NCI-H748 treated with DMSO at 0.1 percent for 48 hours (cell line): Measurements from ENCODE around the gene ASCC3.
"Not testable (repeated sequence)": the region's sequence is repeated elsewhere in the genome, so short reads cannot be mapped to it uniquely, and the experiment has no call there.

ENCODE experiments used
- DNase-seq: peaks from one replicate; lab custom pipeline; 2025; lab: John Stamatoyannopoulos, UW

The ASCC3 gene

DNA sequence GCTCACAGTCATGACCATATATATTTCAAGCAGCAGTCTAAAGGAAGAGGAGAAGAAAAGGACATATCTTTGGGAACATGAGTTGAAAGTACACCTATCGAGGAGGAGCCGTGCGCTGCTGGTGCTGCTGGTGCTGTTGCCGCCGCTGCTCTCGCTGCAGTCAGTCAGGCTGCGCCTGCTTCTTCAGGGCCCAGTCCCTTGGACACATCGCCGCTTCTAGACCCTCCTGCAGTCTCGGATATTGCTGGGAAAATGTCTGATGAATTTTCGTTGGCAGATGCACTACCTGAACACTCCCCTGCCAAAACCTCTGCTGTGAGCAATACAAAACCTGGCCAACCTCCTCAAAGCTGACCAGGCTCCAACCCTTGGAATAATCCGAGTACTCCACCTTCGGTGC lies 8.2 kb upstream of the ASCC3 start:
- no peak for DNase-seq

DNA sequence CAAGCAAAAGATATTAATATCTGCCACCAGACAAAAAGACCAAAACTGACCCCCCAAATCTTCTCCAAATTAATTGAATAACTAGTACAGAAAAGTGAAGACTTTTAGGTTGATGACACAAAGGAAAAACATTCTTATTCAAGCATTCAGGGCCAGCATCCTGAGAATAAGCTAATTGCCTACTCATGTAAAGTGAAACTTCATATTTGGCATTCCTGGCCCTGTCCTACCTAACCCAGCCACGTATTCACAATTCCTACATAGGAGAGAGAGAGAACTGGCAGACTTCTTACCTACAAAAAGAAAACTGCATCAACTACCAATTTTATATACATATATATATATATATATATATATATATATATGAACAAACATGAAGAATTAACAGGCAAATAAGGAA lies 4.9 kb upstream of the ASCC3 start:
- DNase-seq, result no peak

DNA sequence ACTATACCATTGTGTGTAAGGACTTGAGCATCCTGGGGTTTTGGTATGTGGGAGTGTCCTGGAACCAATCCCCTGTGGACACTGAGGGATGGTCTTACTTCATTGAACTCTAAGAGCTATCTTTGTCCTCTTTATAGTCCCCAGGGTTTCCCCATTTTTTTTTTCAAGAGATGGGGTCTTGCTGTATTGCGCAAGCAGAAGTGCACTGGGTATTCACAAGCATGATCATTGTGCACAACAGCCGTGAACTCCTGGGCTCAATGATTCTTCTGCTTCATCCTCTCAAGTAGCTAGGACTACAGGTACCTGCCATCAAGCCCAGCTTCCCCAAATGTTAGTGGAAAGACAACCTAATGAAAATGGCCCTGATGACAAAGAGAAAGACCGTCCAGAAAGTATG lies 2.2 kb upstream of the ASCC3 start:
- no peak for DNase-seq

DNA sequence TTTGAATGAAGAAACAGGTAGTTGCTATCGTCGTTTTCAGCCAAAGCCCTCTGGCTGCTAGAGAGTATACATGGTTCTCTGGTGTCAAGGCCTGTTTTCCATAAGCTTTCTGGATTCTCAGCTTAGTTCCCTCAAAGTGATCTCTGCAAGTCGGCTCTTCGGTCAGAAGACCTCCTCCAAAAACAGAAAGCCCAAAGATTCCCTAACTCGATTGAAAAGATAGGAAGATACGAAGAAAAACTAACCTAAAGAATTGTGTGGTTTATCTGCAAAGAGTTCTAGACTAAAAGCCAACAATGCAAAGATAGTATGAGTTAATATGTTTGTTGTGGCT lies 545 bp upstream of the ASCC3 start:
- no peak for DNase-seq

DNA sequence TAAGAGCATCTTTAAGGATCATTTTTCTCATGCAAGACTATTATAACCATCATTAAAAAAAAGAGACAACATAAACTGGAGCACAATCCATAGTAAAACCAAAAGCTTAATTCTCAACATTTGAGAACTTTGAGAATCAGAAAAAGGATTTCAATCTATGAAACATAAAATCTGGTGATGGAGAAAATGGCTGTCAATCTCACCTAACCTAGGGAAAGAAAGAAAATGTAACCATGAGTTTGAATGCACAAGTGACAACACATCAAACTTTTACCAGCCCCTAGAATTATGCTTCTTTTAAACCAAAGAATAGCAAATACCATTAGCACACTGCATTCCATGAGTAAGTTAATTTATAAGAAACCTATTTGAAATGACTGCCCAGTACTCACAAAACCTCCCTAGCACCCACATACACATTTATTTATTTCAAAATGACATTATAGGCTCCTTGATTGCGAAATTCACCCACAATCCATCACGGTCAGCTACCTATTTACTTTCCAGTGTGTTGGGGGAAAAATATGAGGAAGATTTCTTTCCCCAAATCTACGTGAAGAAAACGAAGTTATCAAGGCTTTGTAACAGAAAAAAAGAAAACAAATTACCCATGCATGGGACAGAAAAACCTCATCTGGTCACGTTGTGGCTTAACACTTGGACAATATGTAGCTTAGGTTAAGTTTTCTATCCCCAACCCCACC lies 828 bp downstream of the ASCC3 start:
- DNase-seq, result no peak

DNA sequence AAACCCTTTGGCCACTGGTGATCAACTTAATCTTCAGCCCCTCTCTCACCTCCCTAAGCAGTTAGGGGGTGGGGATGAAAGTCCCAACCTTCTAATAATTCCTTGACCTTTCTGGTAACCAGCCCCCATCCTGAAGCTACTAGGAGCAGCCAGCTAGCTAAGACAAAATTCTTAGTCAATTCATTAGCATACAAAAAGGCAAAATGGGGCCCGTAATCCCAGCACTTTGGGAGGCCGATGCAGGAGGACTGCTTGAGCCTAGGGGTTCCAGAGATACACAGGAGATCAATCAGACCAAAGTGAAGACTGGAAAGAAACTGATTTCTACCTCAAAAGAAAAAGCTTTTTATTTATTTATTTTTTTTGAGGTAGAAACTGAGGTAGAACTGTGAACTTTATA lies 1.8 kb downstream of the ASCC3 start:
- no peak for DNase-seq

DNA sequence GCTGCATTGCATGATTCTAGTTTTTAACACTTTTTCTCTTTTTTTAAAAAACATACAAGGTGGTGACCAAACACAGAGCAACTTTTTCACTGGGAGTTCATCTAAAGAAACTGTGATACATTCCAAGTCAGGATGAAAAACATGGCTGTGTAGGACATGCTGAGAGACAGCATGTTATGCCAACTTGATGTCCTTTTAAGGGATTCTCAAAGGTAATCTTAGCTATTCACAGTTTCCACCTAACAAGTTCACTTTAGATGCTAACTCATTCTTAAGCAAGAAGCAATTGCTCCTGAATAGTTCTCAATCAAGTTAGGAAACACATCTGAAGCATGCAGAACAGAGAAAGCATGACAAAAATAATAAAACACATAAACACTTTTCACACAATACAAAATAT lies 3.3 kb downstream of the ASCC3 start:
- no peak for DNase-seq

DNA sequence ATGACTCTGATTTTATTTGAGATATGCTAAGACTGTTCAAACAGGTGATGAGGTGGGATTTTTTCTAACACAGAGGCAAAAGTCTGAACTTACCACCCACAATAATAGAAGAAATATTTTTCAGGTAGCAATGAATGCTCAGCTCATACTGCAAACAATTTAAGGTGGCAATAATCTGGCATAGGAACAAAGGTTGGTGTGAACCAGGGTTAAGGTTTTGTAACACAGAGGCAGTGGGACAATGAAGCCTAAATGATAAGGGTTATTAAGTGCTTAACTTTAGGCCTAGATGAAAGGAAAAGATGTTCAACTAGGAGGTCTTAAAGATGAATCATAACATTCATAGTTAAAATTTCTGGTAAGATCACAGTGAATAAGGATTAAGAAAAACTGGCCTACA lies 4.9 kb downstream of the ASCC3 start:
- DNase-seq, result no peak

DNA sequence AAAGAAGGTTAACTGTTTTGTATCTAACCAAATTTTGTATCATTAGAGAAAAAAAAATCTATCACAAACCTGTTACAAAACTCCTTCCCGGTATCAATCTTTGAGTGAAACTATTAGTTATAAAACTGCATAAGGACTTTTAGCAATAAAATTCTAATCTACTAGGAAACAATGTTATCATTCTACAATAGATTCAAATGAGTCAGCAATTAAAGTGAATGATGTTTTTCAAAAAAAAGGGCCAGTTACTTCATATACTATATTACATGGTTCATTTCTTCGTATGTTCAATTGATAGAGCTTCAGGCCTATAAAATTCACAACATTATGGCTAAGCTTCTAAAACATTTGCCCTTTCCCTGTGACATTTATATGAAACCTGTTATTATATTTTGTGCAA lies 15.6 kb downstream of the ASCC3 start:
- DNase-seq, result no peak

DNA sequence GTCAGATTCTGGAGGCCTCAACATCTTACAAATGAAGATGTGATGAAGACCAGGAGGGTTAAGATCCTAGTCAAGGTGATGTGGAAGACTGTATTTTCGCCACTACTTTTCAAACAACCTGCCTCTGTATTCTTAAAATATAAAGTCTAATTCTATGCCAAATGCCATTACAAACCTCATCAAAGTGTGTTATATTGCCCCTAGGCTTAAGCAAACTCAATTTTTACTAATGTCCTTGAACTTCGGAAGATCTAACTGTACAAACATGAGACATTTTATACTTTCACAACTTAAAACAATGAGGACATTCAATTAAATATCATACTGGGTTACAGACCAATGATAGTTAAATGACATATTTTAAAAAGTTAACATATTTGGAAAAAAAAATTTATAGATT lies 19.1 kb downstream of the ASCC3 start:
- no peak for DNase-seq

DNA sequence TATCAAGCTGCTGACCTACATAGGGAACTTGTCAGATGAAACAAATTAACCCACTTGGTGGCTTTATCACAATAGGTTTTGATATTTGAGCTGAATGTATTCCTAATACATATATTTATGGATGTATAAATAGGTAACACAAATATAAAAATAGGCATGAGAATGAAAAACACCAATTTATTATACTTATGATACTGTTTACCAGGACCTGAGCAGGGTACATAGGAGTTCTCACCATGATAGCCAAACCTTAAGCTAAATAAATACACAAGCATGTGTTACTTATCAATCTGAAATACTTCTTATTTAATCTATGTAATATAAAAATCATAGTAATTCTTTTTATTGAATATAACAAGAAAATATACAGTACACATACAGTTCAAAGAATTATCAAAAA lies 25.0 kb downstream of the ASCC3 start:
- DNase-seq, result no peak

DNA sequence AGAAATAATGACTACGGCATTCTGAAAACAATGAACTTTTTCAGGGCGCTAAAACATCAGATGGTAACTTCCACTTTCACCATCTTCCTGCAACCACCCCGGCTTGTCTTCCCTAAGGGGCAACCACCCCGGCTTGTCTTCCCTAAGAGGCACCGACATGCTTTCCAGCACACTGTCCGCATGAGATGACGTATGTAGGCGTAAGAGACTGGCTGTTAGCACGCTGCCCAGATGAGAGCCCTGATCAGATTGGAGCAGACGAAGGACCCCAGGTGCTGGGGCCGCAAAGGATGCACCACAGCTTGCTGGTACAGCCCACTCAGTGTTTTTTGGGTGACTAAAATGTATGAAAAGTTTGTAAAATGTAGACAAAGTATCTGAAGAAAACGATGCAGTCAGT lies 29.3 kb downstream of the ASCC3 start:
- DNase-seq, result no peak

DNA sequence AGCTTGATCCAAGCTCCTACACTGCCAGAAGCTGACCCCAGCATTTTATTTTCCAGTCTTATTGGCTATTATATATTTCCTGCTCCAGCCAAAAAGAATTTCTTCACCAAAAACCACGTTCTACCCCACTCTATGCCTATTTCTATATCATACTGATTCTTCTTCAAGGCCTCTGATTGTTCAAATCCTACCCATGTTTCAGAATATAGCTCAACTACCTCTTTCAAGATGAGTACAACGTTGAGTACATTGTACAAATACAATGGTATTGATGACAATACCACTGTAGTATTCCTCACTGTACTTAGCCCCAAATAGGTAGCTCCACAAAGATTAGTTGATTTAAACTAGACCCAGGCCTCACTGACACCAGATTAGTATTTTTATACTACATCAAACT lies 31.0 kb downstream of the ASCC3 start:
- no peak for DNase-seq

DNA sequence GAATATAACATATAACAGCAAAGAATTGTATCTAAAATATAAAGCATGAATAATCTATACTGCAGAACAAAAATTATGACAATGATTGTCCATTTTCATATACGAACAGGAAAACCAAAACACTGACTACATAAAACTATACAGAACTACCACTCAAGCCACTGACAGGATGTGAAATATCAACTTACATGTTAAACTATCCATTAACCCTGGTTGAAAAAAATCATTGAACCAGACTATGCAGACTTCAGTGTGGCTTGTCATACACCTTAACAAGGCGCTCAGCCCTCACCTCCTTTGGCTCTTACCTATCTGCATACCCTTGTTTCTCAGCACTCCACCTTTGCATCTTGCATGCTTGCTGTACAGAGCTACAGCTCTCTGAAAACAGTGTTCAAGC lies 34.9 kb downstream of the ASCC3 start:
- DNase-seq, result peak; percentile 19

DNA sequence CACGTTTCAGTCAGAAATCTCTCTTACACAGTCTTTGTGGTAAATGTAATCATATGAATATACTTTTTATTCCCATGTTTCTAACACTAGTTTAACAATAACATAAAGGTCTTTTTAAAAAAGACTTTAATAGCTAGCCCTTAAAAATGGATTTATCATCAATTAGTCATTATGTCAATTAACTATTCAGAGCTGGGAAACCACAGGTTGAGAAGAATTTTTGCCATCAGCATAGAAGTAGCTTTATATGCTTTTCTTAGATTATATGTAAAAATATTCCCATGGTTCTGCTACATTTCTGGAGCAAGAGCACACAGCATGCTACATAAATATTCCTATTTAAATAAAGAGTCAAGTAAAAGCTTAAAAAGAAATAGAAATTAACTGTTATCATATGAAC lies 35.5 kb downstream of the ASCC3 start:
- no peak for DNase-seq

DNA sequence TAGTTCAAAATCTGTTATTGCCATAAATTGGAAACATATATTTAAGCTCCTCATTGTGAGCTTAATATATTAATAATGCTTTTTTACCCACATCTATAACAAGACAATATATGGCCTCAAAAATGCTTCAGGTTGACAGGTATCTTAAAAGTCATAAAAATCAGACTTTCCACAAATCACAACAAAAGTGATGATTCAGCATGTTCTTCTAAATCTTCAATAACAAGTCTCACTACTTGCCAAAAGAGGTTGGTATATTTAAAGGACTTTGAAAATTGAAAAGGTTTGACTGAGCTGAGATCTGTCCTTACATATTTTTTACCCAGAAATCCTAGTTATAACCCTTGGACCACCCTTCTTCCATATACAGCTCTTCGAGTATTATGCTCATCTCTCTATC lies 41.7 kb downstream of the ASCC3 start:
- DNase-seq, result no peak

DNA sequence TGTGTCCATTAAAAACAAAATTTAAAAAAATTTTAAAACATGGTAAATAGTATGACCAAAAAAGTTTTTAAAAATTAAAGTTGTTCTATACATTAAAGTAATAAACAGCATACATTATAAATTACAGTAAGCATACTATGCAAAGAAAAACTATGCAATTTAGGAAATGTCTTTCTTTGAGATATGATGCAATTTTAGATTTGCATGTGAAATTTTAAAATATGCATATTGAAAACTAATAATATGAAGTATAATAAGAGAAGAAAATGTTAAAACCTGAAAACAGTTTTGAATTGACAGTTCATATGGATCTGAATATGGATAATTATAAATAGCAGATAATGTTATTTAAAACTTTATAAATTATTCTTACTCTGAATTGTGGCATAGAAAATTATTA lies 43.1 kb downstream of the ASCC3 start:
- no peak for DNase-seq

DNA sequence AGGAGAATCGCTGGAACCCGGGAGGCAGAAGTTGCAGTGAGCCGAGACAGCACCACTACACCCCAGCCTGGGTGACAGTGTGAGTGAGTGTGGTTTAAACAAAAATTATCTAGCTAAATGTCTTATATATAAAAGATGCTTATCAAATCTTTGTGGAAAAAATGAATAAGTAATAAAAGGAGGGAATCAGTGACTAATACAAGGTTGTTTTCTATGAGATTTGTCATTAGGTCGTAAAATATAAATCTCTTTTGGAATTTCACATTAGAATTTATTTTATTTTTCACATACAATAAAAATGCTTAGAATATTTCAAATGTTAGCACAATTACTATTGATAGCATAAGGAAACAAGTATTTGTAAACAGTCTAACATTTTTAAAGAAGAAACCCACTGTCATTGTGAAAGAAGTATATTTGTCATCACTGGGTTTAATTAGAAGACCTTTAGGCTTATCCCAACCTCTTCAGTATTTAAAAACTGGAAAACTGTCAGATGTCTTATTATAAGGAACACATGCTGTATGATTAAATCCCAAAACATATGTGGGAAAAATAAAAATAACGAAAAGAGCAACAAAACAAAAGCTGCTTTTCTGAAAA lies 47.1 kb downstream of the ASCC3 start:
- DNase-seq, result no peak

DNA sequence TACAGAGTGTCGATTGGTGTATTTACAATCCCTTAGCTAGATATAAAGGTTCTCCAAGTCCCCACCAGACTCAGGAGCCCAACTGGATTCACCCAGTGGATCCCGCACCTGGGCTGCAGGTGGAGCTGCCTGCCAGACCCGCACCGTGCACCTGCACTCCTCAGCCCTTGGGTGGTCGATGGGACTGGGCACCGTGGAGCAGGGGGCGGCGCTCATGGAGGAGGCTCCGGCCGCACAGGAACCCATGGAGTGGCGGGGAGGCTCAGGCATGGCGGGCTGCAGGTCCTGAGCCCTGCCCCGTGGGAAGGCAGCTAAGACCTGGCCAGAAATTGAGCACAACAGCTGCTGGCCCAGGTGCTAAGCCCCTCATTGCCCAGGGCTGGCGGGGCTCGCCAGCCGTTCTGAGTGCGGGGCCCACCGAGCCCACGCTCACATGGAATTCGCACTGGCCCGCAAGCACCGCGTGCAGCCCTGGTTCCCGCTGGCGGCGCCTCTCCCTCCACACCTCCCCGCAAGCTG lies 52.0 kb downstream of the ASCC3 start:
- DNase-seq, result not testable (repeated sequence)

DNA sequence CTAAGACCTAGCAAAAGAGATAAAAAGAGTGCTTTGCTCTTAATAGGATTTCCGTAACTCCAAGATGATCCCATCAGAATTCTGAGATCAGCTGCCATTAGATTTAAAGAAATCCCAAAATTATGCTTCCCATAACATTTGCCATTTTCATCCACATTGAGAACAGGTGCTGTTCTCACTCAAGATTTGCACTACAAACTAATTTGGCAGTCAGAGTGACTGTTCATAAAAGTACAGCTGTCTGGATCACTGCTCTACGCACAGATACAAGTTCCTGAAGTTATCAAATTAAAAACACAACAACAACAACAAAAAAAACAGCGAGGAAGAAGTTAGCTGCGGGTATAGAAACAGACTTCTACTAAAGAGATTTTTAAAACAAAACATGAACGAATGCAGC lies 58.1 kb downstream of the ASCC3 start:
- DNase-seq, result no peak

DNA sequence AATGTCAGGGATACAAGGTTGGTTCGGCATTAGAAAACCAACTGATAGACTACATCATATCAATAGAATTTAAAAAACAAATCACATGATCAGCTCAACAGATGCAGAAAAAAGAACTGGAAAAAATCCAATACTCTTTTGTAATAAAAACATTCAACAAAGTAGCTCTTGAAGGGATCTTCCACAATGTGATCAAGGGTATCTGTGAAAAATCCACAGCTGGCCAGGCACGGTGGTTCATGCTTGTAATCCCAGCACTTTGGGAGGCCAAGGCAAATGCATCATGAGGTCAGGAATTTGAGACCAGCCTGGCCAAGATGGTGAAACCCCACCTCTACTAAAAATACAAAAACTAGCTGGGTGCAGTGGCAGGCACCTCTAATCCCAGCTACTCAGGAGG lies 63.1 kb downstream of the ASCC3 start:
- no peak for DNase-seq

DNA sequence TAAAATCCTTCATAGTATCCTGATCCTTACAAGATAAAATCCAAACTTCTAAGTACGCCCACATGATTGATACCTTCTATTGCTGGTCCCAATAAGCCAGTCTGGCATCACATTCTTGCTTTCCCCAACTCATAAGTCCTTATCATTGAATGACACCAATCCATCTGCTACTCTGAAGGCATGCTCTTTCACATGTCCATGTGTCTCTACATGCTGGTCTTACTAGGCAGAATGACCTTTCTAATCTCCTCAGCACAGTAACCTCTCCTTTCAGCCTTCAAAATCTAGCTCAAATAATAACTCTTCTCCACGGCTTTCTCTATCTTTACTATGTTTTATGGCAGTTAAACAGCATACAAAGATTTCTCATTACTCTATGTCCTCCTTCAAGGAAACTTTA lies 71.1 kb downstream of the ASCC3 start:
- DNase-seq, result no peak

DNA sequence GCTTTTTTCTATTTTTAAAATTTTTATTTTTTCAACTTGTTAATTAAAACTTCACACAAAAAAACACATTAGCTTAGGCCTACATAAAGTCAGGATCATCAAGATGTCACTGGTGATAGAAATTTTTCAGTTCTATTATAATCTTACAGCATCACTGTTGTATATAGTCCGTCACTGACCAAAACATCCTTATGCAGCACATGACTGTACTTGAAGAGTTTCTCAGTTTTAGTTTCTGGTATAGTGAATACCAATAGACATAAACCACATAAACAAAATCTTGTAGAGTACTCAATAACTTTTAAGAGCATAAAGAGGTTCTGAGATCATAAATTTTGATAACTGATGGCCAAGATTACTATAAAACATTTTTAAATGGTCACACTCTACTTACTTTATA lies 71.8 kb downstream of the ASCC3 start:
- no peak for DNase-seq

DNA sequence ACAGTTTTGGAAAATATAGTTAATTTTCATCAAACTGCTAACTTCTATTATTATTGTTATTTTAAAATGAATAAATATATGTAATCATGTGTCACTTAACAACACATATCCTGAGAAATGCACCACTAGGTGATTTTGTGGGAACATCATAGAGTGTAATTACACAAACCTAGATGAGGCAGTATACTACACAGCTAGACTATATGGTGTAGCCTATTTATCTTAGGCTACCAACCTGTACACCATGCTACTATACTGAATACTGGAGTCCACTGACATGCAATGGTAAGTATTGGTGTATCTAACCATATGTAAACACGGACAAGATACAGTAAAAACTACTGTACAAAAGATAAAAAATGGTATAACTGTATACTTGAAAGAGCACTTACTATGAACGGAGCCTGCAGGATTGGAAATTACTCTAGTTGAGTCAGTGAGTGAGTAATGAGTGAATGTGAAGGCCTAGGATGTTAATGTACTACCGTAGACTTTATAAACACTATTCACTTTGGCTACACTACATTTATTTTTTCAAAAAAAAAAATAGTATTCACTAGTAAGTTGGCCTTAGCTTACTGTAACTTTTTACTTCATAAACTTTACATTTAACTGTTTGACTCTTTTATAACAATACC lies 72.4 kb downstream of the ASCC3 start:
- DNase-seq, result no peak
